Cardiac muscle cell (in vitro differentiated cells and primary cell): Measurements from ENCODE around the gene LRIG3. TPM values are rescaled to one million over a fixed set of nuclear protein-coding genes. Genes with fewer than 3 reads are reported as not detected.

Source experiments
- DNase-seq, 2 donors: peaks; one replicate each; pipeline versions ENCODE4 v3.0.0 to v3.0.0-alpha.2; 2010 to 2017; ENCODE audit warnings: low read depth in 1 of 2, low spot score in 1 of 2
- H3K27ac ChIP-seq: fragments of 200-600 bp; sonication (generic); 2 replicates; pipeline ENCODE4 v1.5.1; 2016
- H3K27me3 ChIP-seq: fragments of 200-600 bp; sonication (generic); 2 replicates; pipeline ENCODE4 v1.6.0; 2016; ENCODE audit warnings: control low read depth
- H3K36me3 ChIP-seq: fragments of 200-600 bp; sonication (generic); 2 replicates; pipeline ENCODE4 v1.5.1; 2016; ENCODE audit warnings: control low read depth
- H3K4me1 ChIP-seq: fragments of 200-600 bp; sonication (generic); 2 replicates; pipeline ENCODE4 v1.8.1; 2017; ENCODE audit warnings: low read depth, mild to moderate bottlenecking, mixed run types
- H3K4me3 ChIP-seq: fragments of 200-600 bp; sonication (generic); 2 replicates; pipeline ENCODE4 v1.5.1; 2016; ENCODE audit warnings: mild to moderate bottlenecking
- H3K9me3 ChIP-seq: fragments of 200-600 bp; sonication (generic); 2 replicates; pipeline ENCODE4 v1.5.1; 2017; ENCODE audit warnings: low read depth, mild to moderate bottlenecking, control low read depth
- polyA plus RNA-seq: library from polyadenylated mRNA; unstranded; fragments of >200 nt; fragmentation: Nextera tagmentation; extraction: Ambion mirVana; gene quantifications from 2 replicates; pipeline ENCODE4 v1.2.1, GENCODE V29; 2016
- total RNA-seq: library from RNA; depleted of rRNA; stranded (reverse); fragments of >200 nt; gene quantifications from 2 replicates; pipeline ENCODE4 v1.2.3, GENCODE V29; 2016
- TF ChIP-seq, protein P1 (sequence below): IDR thresholded peaks from 2 replicates; pipeline ENCODE4 v1.5.1; 2012; ENCODE audit warnings: low read depth, mild to moderate bottlenecking, low read length

LRIG3 gene
- total and polyA plus RNA-seq, 2 experiments from 2014 or later = 8.5 to 24.2 TPM

DNA sequence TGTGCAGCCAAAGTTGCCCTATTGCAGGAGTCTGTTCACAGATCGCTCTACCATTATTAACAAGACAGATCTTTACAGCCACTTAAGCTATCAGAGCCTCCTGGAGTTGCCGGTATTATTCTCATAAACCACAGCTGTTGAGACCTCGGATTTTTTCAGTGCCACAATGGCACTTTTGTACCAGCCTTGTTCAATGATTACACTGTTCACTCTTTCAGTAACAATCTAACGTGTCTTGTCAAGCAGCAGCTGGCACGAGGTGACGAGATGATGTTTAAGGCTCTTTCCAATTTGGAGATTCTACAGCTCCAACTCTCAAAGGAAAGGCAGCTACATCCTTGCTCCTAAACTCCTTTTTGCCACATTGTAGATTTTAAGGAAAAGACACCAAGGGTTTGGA lies 30.7 kb downstream of the LRIG3 start:
- no peaks in the 10 kb centered on the region for H3K9me3 ChIP-seq
- peaks cover 27% of the 10 kb centered on the region for H3K36me3 ChIP-seq
- H3K27ac ChIP-seq = no peak overlapping the region
- no peak overlapping the region for H3K4me3 ChIP-seq
- no peaks in the 10 kb centered on the region for H3K27me3 ChIP-seq
- H3K4me1 ChIP-seq = peaks cover 2% of the 10 kb centered on the region
- no peak for DNase-seq
- TF ChIP-seq, protein P1, sequence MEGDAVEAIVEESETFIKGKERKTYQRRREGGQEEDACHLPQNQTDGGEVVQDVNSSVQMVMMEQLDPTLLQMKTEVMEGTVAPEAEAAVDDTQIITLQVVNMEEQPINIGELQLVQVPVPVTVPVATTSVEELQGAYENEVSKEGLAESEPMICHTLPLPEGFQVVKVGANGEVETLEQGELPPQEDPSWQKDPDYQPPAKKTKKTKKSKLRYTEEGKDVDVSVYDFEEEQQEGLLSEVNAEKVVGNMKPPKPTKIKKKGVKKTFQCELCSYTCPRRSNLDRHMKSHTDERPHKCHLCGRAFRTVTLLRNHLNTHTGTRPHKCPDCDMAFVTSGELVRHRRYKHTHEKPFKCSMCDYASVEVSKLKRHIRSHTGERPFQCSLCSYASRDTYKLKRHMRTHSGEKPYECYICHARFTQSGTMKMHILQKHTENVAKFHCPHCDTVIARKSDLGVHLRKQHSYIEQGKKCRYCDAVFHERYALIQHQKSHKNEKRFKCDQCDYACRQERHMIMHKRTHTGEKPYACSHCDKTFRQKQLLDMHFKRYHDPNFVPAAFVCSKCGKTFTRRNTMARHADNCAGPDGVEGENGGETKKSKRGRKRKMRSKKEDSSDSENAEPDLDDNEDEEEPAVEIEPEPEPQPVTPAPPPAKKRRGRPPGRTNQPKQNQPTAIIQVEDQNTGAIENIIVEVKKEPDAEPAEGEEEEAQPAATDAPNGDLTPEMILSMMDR = no peak

- peak in 1 of 2 donors; percentile 91 for DNase-seq
- TF ChIP-seq, protein P1 = no peak
- Histone ChIP-seq H3K27ac (no peak overlapping the region), H3K36me3 (peaks cover 28% of the 10 kb centered on the region), H3K9me3 (no peaks in the 10 kb centered on the region), H3K27me3 (no peaks in the 10 kb centered on the region), H3K4me1 (peaks cover 6% of the 10 kb centered on the region), H3K4me3 (no peak overlapping the region)
These were observed 32.0 kb downstream of the LRIG3 start for GRCh38 chr12:58888131-58888783.

DNA sequence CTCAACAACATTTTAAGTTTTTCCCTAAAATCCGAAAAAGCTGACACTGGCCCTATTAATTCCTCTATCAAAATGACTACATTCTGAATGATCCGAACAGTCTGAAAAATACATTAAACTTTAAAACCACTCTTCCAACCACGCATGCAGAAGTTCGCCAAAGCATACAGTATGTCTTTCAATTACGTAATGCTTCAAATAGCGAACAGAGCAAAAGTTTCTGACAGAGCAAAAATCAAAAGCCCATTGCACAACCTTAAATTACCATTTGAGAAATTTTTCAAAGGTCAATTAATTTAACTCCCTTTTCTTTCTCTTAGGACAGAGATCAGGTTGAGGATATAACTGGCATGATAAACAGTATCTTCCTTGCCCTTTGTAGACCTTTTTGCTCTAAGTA lies 33.2 kb downstream of the LRIG3 start:
- no peak for DNase-seq
- TF ChIP-seq, protein P1 = no peak
- no peaks in the 10 kb centered on the region for H3K27me3 ChIP-seq
- peaks cover 6% of the 10 kb centered on the region for H3K4me1 ChIP-seq
- H3K36me3 ChIP-seq = peaks cover 39% of the 10 kb centered on the region
- no peaks in the 10 kb centered on the region for H3K9me3 ChIP-seq
- no peak overlapping the region for H3K4me3 ChIP-seq
- no peak overlapping the region for H3K27ac ChIP-seq

- no peak for DNase-seq
- TF ChIP-seq, protein P1 = no peak
- H3K27ac ChIP-seq = no peak overlapping the region
- peaks cover 6% of the 10 kb centered on the region for H3K4me1 ChIP-seq
- no peaks in the 10 kb centered on the region for H3K9me3 ChIP-seq
- no peaks in the 10 kb centered on the region for H3K27me3 ChIP-seq
- no peak overlapping the region for H3K4me3 ChIP-seq
- H3K36me3 ChIP-seq = peaks cover 39% of the 10 kb centered on the region
These were observed 33.8 kb downstream of the LRIG3 start for GRCh38 chr12:58886474-58886873.

DNA sequence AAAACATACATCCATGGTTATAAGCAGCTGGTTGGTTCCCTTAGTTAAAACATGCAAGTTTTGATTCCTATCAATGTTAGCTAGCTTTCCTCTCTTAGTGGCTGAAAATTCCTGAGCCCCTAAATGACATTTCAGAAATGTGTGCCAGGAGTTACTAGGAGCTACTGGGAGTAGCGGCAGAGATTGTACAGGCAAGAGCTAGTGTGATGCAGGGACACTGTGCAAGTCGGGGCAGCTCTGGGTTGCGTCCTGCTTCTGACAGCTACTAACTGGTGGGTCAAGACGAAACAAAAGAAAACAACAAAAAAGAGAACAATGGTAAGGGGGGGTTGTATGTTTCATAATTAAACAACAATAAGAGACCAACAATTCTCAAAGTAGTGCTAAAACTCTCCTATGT lies 35.4 kb downstream of the LRIG3 start:
- DNase-seq = peak in 1 of 2 donors; percentile 73
- H3K9me3 ChIP-seq = no peaks in the 10 kb centered on the region
- TF ChIP-seq, protein P1 = no peak
- H3K27ac ChIP-seq = peak overlapping the region; percentile 80
- H3K27me3 ChIP-seq = no peaks in the 10 kb centered on the region
- H3K36me3 ChIP-seq = peaks cover 44% of the 10 kb centered on the region
- H3K4me3 ChIP-seq = no peak overlapping the region
- peaks cover 6% of the 10 kb centered on the region for H3K4me1 ChIP-seq
